Dedifferentiated amniotic fluid mesenchymal stem cell (primary cell): ENCODE data around the gene OR5D18.
"Not testable (repeated sequence)": the region's sequence is repeated elsewhere in the genome, so short reads cannot be mapped to it uniquely, and the experiment has no call there.

Source experiments
- DNase-seq: peaks from one replicate; pipeline ENCODE4 v3.0.0-alpha.2; 2016; ENCODE audit errors: extremely low spot score

Gene OR5D18

DNA sequence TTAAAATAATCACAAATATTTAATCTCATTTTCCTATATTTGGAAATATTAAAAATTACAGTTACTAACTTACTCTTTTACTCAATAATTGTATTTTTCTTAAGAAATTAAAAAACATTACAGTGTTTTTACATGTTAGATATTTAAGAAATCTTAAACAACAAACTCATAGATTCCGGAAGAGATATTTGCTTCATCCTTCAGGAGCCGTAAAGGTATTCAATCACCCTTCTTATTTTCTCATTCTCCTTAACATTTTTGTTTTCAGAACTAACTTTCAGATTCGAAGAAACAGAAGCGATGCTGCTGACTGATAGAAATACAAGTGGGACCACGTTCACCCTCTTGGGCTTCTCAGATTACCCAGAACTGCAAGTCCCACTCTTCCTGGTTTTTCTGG lies at the start of gene OR5D18:
Gene OR5D18, plus strand, starts transcription at position 301 of the 400 bp plus-strand sequence. Its CDS starts 0 bp downstream, at position 301.
- DNase-seq, result no peak

DNA sequence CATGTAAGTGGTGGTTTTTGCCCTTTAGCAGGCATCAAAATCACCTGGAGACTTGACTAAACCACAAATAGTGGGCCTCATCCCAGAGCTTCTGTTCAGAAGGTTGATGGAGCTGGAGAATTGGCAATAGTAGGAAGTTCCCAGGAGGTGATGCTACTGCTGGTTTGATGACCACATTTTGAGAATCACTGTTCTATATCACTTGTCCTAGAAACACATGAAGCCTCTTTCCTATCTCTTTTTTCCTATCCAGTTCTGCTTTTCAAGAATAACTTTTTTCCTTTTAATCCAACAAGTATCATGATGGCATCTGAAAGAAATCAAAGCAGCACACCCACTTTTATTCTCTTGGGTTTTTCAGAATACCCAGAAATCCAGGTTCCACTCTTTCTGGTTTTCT lies 46.3 kb upstream of the OR5D18 start, which contains the start of gene OR5D13:
Gene OR5D13, plus strand, starts transcription at position 301 of the 400 bp plus-strand sequence. Its CDS starts 0 bp downstream, at position 301.
- DNase-seq, result no peak

DNA sequence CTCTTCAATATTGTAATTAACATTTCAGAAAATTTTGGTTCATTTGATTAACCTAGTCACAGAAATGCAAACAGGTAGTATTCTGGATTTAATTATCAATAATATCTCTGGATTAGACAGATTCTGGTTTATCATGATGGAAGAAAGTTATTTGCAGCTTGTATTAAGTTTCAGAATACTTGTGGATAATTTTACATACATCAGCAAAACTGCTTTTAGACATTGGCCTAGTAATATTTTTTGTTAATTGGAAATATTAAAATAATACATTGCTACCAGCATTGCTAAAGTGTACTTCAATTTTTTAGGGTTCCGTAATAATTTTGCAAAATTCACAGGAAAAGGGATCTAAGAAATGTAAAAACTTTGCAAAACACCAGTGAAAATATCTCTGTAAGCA lies 27.8 kb upstream of the OR5D18 start:
- DNase-seq, result no peak

DNA sequence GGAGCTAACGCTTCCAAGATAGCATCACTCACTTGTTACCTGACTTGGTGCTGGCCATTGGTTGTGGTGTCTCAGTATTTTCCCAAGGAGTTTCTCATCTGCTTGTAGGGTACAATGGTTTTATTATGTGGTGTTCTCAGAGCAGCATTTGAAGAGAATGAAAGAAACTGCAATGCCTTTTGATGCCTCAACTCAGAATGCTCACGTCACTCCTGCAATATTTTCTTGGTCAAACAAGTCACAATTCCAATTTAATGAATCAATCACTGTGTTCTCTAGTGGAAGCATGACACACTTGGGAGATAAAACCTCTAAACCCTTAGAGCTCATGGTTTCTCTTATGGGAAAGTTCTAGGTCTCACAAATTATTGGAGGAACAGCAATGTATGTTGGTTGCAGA lies 26.1 kb upstream of the OR5D18 start:
- DNase-seq, result no peak

DNA sequence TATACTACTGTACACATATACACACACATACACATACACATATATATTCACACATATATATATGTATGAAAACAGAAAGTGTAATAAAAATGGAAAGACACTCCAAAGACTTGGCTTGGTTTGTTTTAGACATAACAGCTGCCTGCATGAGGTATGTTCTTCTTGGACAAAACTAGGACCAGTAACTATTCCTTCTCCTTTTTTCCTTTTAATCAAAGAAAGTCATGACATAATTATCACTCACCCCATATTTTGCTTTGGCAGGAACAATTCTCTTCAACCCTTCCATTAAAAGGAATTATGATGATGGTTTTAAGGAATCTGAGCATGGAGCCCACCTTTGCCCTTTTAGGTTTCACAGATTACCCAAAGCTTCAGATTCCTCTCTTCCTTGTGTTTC lies 24.2 kb upstream of the OR5D18 start, which contains the start of gene OR5D14:
Gene OR5D14, plus strand, starts transcription at position 301 of the 400 bp plus-strand sequence. Its CDS starts 0 bp downstream, at position 301.
- DNase-seq, result no peak

DNA sequence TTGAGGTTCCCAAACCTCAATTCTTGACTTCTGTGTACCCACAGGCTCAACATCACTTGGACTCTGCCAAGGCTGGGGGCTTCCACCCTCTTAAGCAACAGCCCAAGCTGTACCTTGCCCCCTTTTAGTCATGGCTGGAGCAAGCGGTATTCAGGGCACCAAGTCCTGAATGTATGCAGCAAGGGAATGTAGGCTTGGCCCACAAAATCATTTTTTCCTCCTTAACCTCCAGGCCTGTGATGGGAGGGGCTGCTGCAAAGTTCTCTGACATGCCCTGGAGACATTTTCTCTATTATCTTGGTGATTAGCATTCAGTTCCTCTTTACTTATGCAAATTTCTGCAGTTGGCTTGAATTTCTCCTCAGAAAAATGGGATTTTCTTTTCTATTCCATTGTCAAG lies 13.2 kb upstream of the OR5D18 start:
- no peak for DNase-seq

DNA sequence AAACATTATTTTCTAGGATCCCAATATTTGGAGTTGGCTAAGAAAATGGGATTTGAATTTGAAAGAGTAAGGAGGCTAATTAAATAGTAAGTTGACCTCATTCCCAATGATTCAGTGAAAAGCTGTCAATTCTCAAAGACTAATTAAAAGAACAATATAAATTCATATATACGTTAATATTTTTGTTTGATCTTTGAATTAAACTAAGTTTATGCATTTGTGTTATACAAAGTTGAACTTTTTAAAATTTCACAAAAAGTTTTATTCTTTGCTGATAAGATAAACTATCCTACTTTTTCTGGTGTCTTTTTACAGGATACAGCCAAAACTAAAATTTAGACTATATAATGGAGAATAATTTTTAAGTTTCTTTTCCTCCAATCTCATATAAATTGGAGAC lies 8.4 kb upstream of the OR5D18 start, which contains the start of gene OR5L1:
Gene OR5L1, plus strand, starts transcription at position 301 of the 400 bp plus-strand sequence. CDS start 100 bp downstream, outside the sequence.
- DNase-seq, result no peak

DNA sequence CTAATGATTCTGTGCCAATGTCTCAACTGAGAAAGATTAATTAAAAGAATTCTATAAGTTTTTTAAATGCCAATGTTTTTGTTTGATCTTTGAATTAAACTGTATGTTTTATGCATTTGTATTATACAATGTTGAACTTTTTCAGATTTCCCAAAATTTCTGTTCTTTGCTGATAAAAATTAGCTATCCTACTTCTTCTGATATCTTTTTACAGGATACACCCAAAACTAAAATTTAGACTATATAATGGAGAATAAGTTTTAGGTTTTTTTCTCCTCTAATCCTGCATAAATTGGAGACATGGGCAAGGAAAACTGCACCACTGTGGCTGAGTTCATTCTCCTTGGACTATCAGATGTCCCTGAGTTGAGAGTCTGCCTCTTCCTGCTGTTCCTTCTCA lies 7.5 kb downstream of the OR5D18 start, which contains the start of gene OR5L2:
Gene OR5L2, plus strand, starts transcription at position 301 of the 400 bp plus-strand sequence. Its CDS starts 0 bp downstream, at position 301.
- no peak for DNase-seq

DNA sequence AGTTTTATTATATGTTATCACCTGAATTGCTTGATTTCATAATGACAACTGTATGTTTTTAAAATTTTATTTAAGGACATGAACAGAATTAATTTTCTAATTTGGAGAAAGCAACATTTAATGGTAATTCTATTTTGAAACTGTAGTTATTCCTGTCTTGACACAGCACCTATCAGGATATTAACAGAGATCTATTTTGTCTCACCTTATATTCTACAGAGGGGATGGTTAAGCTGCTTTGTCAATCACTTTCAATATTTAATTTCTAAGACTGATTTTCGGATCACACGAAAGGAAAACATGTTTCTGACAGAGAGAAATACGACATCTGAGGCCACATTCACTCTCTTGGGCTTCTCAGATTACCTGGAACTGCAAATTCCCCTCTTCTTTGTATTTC lies 19.0 kb downstream of the OR5D18 start, which contains the start of gene OR5D16:
Gene OR5D16, plus strand, starts transcription at position 301 of the 400 bp plus-strand sequence. Its CDS starts 0 bp downstream, at position 301.
- DNase-seq, result no peak

DNA sequence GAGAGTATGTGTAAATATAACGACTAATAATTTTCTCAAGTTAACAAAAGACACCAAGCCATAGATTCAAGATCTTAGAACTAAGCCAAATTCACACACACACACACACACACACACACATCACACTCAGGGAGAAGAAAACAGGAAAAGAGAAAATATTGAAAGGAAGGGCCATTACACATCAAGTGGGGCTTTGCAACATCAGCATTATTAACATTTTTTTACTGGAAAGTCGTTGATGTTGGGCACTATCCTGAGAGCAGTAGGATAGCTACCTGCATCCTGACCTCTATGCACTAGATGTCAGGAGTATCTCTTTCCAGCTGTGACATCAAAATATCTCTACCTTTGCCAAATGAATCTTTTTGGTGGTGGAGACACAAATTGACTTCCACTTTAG lies 28.0 kb downstream of the OR5D18 start:
- no peak for DNase-seq

DNA sequence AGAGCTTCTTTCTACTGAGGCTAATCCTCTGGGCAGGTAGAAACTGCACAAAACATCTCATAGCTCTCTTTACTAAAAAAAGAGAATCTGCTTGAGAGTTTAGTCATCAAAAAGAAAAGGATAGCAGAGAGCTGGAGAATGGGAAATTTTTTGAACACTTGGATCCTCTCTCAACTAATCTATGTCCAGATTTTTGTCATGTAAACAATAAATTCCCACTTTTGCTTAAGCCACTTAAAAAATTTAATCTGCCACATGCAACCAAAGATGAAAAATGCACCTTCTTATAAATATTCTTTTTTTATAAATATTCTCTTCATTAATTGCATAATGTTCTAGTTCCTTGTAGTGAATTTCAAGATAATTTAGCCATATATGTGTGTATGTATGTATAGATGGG lies 29.6 kb downstream of the OR5D18 start:
- DNase-seq, result no peak

DNA sequence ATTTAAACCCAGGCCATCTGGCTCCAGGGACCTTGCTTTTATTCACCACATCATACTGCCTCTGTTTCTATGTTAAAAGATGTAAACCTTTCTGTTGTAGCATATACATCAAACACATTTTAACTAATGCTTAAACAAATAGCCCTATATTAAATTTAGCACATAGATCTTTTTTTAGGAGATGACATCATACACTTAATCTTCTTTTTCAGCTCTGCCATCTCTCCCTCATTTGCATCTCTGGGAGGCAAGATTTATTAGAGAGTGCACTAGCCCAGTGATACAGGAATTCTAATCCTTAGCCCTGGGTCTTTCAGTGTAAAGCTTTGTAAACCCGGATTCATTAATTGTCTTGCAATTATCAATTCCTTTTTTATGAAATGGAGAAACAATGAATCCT lies 32.7 kb downstream of the OR5D18 start:
- DNase-seq, result no peak

DNA sequence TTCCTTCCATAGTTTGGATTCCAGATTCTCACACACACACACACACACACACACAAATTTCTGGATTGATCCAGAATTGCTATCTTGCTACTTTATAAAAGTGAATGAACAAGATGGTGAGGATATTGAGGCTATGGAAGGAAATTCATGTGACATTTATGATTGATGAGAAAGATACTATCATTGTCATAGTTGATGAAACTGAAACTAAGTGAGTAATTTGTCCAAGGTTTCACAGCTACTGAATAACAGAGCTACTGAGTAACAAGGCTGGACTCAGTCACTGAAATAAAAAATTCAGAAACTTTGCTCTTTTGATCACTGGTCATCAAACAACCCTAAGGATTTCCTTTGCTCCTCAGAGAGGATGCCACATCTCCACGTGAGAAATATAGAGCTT lies 35.3 kb downstream of the OR5D18 start:
- no peak for DNase-seq

DNA sequence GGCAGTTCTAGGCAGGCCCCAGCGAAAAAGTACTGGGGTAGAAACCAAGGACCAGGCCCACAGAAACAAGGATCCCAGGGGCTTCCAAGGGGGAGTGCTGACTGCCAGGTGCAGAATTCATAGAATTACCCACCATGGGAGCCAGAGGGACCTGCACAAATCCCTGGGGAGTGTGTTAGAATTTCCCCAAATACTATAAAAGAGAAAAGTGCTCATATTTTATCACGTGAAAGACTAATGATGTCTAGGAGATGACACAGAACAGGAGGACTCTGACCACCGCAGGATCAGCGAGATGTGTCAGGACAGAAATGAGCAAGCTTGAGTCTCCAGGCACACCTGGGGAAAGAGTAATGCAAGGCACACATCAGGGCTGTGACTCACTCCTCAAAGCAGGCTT lies 47.9 kb downstream of the OR5D18 start:
- DNase-seq, result not testable (repeated sequence)
